ENCODE measurements around the gene CDC42EP2. TPM values are rescaled to one million over a fixed set of nuclear protein-coding genes. Genes with fewer than 3 reads are reported as not detected.

The CDC42EP2 gene
- total and polyA plus RNA-seq, 10 of the 15 experiments (the other 5 are each of a cell fraction or from before 2014, with no cell fraction given), result 0.03 to 1.2 (median 0.09) TPM; not detected in 3

GRCh38 chr11:65320386-65321075 lies 5.9 kb downstream of the CDC42EP2 start (continued):
- no peak for TF ChIP-seq CUX1 (IDR thresholded peaks at IDR 0.05; ENCODE audit: insufficient replicate concordance, low read depth, low read length)
- TF ChIP-seq CBX3 (IDR thresholded peaks at IDR 0.05; ENCODE audit: borderline replicate concordance, low read depth), result no peak
- no peak for TF ChIP-seq MYB (IDR thresholded peaks at IDR 0.05; ENCODE audit: borderline replicate concordance, low read depth, low read length)
- TF ChIP-seq SPI1 (IDR thresholded peaks at IDR 0.05; ENCODE audit: borderline replicate concordance, insufficient read depth, low read depth, low read length), result no peak
- TF ChIP-seq E2F8 (IDR thresholded peaks at IDR 0.05; ENCODE audit: low read depth, partially characterized antibody), result no peak
- no peak for TF ChIP-seq E4F1 (IDR thresholded peaks at IDR 0.05; ENCODE audit: borderline replicate concordance, partially characterized antibody)

Measured in GM12878 (cell line).